KMS-11 (cell line): Measurements from ENCODE around the gene GSTO1.

Experiments
- H2AFZ ChIP-seq: fragments of 200-600 bp; sonication (generic); 2 replicates; pipeline ENCODE4 v1.6.1; 2016; ENCODE audit warnings: antibody characterized with exemption, mixed run types, low read depth
- H3K27ac ChIP-seq: fragments of 200-600 bp; sonication (generic); 2 replicates; pipeline ENCODE4 v1.6.1; 2016; ENCODE audit warnings: mild to moderate bottlenecking, mixed run types
- H3K27me3 ChIP-seq: fragments of 200-600 bp; sonication (generic); 2 replicates; pipeline ENCODE4 v1.6.1; 2017; ENCODE audit warnings: mild to moderate bottlenecking, low read depth, mixed run types, moderate library complexity; ENCODE audit not compliant: insufficient read depth
- H3K36me3 ChIP-seq: fragments of 200-600 bp; sonication (generic); 2 replicates; pipeline ENCODE4 v1.6.1; 2017; ENCODE audit warnings: mild to moderate bottlenecking, mixed run types; ENCODE audit not compliant: insufficient read depth
- H3K4me1 ChIP-seq: fragments of 200-600 bp; sonication (generic); 2 replicates; pipeline ENCODE4 v1.6.1; 2016; ENCODE audit warnings: mild to moderate bottlenecking, low read depth, mixed run types; ENCODE audit not compliant: poor library complexity, severe bottlenecking
- H3K4me2 ChIP-seq: fragments of 200-600 bp; sonication (generic); 2 replicates; pipeline ENCODE4 v1.7.0; 2016; ENCODE audit warnings: mild to moderate bottlenecking, mixed run types
- H3K4me3 ChIP-seq: fragments of 200-600 bp; sonication (generic); IDR thresholded peaks from 2 replicates; pipeline ENCODE4 v1.6.1; 2017; ENCODE audit warnings: low read depth, low read length, mixed read lengths; ENCODE audit not compliant: insufficient read depth
- H3K79me2 ChIP-seq: fragments of 200-600 bp; sonication (generic); 2 replicates; pipeline ENCODE4 v1.6.1; 2016; ENCODE audit warnings: low read depth, mixed run types; ENCODE audit not compliant: insufficient read depth
- H3K9ac ChIP-seq: fragments of 200-600 bp; sonication (generic); 2 replicates; pipeline ENCODE4 v1.6.1; 2016; ENCODE audit warnings: mild to moderate bottlenecking, mixed run types
- H4K20me1 ChIP-seq: fragments of 200-600 bp; sonication (generic); 2 replicates; pipeline ENCODE4 v1.6.1; 2016; ENCODE audit warnings: mild to moderate bottlenecking, mixed run types; ENCODE audit not compliant: insufficient read depth
- CTCF ChIP-seq: fragments of 200-600 bp; sonication (generic); conservative IDR thresholded peaks from 2 replicates; pipeline ENCODE4 v1.6.1; 2017; ENCODE audit warnings: low read depth, mild to moderate bottlenecking, antibody characterized with exemption, low read length, moderate library complexity, mixed read lengths

The GSTO1 gene

GRCh38 chr10:104293781-104294321 is 39.2 kb downstream of the GSTO1 start:
- H3K4me3 ChIP-seq = no peak overlapping the region
- no peak for TF ChIP-seq CTCF

GRCh38 chr10:104296687-104297436 is 42.2 kb downstream of the GSTO1 start:
- no peak for TF ChIP-seq CTCF
- H3K27ac ChIP-seq = no peak overlapping the region
- no peaks in the 10 kb centered on the region for H3K4me1 ChIP-seq
- no peak overlapping the region for H3K9ac ChIP-seq
- no peaks in the 10 kb centered on the region for H4K20me1 ChIP-seq
- no peak overlapping the region for H3K4me3 ChIP-seq
- H3K4me2 ChIP-seq = no peak overlapping the region
- no peak overlapping the region for H2AFZ ChIP-seq
- H3K36me3 ChIP-seq = no peaks in the 10 kb centered on the region
- H3K79me2 ChIP-seq = no peaks in the 10 kb centered on the region
- no peaks in the 10 kb centered on the region for H3K27me3 ChIP-seq

More at GRCh38 chr10:104293781-104294321, 39.2 kb downstream of the GSTO1 start:
- Histone ChIP-seq H2AFZ (no peak overlapping the region), H3K4me1 (no peaks in the 10 kb centered on the region), H3K27ac (no peak overlapping the region), H4K20me1 (no peaks in the 10 kb centered on the region), H3K4me2 (no peak overlapping the region), H3K79me2 (no peaks in the 10 kb centered on the region), H3K9ac (no peak overlapping the region), H3K36me3 (no peaks in the 10 kb centered on the region), H3K27me3 (no peaks in the 10 kb centered on the region)

- Histone ChIP-seq H3K4me1 (no peaks in the 10 kb centered on the region), H3K27me3 (no peaks in the 10 kb centered on the region), H3K9ac (no peak overlapping the region), H4K20me1 (no peaks in the 10 kb centered on the region), H3K27ac (no peak overlapping the region), H3K4me2 (no peak overlapping the region), H3K79me2 (no peaks in the 10 kb centered on the region), H2AFZ (no peak overlapping the region), H3K36me3 (no peaks in the 10 kb centered on the region), H3K4me3 (no peak overlapping the region)
- peak; percentile 40; the same call in 1 of the 2 replicates for TF ChIP-seq CTCF
Measured at GRCh38 chr10:104297697-104298660, 43.3 kb downstream of the GSTO1 start.

- Histone ChIP-seq H3K4me3 (no peak overlapping the region), H3K27ac (no peak overlapping the region), H3K4me1 (no peaks in the 10 kb centered on the region), H3K79me2 (no peaks in the 10 kb centered on the region), H3K9ac (no peak overlapping the region), H3K27me3 (no peaks in the 10 kb centered on the region), H3K4me2 (no peak overlapping the region), H3K36me3 (no peaks in the 10 kb centered on the region), H2AFZ (no peak overlapping the region), H4K20me1 (no peaks in the 10 kb centered on the region)
- TF ChIP-seq CTCF = no peak
Measured at GRCh38 chr10:104299031-104299904, 44.6 kb downstream of the GSTO1 start.
